ENCODE measurements around the gene BASP1.

Gene BASP1

DNA sequence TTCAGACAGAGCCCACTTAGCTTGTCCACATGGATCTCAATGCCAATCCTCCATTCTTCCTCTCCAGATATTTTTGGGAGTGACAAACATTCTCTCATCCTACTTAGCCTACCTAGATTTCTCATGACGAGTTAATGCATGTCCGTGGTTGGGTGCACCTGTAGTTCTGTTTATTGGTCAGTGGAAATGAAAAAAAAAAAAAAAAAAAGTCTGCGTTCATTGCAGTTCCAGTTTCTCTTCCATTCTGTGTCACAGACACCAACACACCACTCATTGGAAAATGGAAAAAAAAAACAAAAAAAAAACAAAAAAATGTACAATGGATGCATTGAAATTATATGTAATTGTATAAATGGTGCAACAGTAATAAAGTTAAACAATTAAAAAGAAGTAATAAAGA is 59.0 kb downstream of the BASP1 start:
- in situ Hi-C loops (cut with HindIII; ENCODE audit: low pct_unique_long_range_greater_than_20kb, low sequenced_read_pairs) = no loop called here
- DNase-seq (ENCODE audit: low read depth in 1 of 2, low spot score in 1 of 2) = no peak
- TF ChIP-seq JUND (IDR thresholded peaks at IDR 0.05; ENCODE audit: low read depth) = no peak

DNA sequence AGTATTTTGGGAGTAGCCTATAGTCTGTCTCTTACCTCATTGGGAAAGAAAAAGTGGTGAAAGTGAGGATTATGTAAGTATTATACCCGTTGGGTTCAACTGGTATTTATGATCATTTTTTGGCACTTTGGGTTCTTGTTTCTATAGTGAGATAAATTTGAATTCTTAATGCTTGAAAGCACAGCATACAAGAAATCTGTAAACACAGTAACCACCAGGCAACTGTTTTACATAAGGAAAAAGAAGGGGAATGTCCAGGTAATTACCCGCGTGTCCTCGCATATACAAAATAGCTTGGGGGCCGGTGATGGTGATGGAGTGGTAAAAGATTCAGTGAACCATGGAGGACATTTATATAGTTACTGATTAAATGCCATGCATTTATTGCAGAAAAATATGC is 60.5 kb downstream of the BASP1 start:
- TF ChIP-seq JUND (IDR thresholded peaks at IDR 0.05; ENCODE audit: low read depth) = no peak
- in situ Hi-C loops (cut with HindIII; ENCODE audit: low pct_unique_long_range_greater_than_20kb, low sequenced_read_pairs) = no loop called here
- DNase-seq (ENCODE audit: low read depth in 1 of 2, low spot score in 1 of 2) = no peak

DNA sequence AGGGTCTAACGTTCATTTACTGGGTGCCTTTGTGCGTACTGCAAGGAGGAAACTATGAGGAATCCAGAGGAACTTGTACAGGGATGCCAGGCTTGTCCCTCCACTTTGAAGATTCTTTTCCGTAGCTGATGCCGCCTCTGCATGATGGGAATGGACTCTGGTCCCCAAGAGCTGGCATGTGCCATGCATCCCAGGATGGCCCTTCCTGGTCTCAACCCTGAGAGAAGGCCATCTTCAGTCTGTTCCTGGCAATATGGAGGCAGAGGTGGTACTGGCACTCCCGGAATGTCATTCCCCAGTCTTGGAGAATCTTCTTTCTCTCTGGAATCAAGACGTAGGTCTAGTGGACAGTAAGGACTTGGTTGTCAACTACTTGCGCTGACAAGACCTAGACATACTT is 61.5 kb downstream of the BASP1 start:
- in situ Hi-C loops (cut with HindIII; ENCODE audit: low pct_unique_long_range_greater_than_20kb, low sequenced_read_pairs) = no loop called here
- TF ChIP-seq JUND (IDR thresholded peaks at IDR 0.05; ENCODE audit: low read depth) = no peak
- DNase-seq (ENCODE audit: low read depth in 1 of 2, low spot score in 1 of 2) = no peak

DNA sequence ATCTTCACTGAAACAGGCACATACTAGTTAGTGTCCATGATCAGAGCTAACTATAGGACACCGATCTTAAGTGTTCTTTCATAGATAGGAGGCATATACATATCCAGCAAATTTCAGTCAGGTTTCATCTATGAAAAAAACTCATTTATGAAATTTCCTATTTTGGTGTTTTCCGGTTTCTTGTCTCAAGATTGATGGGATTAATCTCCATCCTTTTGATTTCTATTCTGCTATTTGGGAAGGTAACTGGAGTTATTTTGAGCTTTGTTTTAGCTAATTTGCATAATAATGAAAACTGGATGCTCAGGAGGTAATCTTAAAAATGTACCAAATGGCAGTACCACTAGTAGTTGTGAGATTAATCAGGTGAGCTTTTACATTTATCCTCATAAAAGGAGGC is 62.1 kb downstream of the BASP1 start:
- DNase-seq (ENCODE audit: low read depth in 1 of 2, low spot score in 1 of 2) = no peak
- in situ Hi-C loops (cut with HindIII; ENCODE audit: low pct_unique_long_range_greater_than_20kb, low sequenced_read_pairs) = no loop called here
- TF ChIP-seq JUND (IDR thresholded peaks at IDR 0.05; ENCODE audit: low read depth) = no peak

DNA sequence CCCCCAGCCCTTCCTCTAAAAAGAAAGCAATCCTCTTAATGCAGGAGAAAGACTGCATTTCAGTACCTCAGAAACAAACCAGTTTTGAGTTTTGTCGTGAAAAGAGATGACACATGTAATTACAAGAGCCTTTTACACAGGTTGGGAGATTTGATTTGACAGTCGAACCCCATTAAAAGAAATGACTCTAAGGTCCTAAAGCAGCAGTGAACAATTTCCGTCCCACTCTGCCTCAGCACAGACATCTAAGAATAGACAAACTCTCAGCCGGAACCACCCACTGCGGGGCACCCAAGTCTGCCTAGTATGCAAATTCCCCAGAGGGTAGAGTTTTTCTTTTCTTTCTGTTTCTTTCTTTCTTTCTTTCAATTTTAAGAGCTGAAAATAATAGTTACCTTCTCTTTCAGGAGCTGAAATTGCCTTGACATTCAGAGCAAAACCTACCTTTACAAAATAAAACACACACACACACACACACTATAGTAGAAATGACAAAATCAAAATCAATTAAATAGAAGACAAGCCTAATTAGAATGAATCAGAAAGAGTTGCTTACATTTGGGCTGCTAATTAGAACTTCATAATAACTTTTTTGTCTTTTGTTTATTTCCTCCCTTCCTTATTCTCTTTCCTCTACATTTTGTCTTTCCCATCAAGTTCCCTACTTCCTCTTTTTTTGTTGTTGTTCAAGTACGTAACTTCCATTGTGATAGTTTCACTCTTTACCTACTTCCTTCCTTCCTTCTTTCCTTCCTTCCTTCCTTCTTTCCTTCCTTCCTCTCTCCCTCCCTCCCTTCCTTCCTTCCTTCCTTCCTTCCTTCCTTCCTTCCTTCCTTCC is 65.1 kb downstream of the BASP1 start:
- in situ Hi-C loops (cut with HindIII; ENCODE audit: low pct_unique_long_range_greater_than_20kb, low sequenced_read_pairs) = no loop called here
- no peak for DNase-seq (ENCODE audit: low read depth in 1 of 2, low spot score in 1 of 2)
- no peak for TF ChIP-seq JUND (IDR thresholded peaks at IDR 0.05; ENCODE audit: low read depth)

DNA sequence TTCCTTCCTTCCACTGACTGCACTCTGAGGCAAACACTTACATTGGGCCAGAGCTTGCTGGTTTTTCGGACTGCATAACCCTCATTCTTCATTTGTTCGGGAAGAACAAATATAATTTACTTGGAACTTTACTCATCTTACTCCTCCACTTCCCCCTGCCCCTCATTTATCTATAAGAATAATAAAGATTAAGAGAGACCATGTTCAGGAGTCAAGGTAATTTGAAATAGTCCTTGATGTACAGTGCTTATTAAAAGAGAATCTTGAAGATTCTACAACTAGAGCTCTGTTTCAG is 65.6 kb downstream of the BASP1 start:
- TF ChIP-seq JUND (IDR thresholded peaks at IDR 0.05; ENCODE audit: low read depth) = no peak
- no peak for DNase-seq (ENCODE audit: low read depth in 1 of 2, low spot score in 1 of 2)
- in situ Hi-C loops (cut with HindIII; ENCODE audit: low pct_unique_long_range_greater_than_20kb, low sequenced_read_pairs) = no loop called here

DNA sequence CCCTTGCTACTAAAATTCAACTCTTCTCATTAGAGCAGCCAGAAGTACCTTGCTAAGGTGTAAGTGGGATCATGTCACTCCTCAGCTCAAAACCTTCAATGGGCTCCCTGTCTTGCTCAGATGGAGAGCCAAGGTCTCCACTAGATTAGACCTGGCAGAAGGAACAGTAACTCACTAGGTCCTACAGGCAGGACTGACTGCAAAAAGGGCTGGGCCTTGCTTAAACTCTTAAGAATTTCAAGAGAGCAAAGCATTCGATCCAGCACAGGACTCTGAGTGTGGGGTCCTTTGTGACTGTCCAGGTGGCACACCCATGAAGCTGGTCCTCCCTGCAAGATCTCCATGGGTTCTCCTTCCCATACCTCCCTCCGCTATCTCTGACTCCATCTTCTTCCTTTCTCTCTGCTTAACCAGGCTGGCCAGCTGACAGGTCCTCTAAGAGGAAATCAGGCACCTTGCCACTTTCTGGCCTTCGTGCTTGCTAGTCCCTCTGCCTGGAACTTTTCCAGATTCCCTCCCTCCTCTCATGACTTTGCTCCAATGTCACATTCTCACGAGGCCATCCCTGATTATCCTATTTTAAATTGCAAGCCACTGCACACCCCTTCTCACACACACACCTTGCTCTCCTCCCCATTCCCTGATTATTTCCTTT is 70.2 kb downstream of the BASP1 start:
- TF ChIP-seq JUND (IDR thresholded peaks at IDR 0.05; ENCODE audit: low read depth) = no peak
- in situ Hi-C loops (cut with HindIII; ENCODE audit: low pct_unique_long_range_greater_than_20kb, low sequenced_read_pairs) = no loop called here
- DNase-seq (ENCODE audit: low read depth in 1 of 2, low spot score in 1 of 2) = no peak

DNA sequence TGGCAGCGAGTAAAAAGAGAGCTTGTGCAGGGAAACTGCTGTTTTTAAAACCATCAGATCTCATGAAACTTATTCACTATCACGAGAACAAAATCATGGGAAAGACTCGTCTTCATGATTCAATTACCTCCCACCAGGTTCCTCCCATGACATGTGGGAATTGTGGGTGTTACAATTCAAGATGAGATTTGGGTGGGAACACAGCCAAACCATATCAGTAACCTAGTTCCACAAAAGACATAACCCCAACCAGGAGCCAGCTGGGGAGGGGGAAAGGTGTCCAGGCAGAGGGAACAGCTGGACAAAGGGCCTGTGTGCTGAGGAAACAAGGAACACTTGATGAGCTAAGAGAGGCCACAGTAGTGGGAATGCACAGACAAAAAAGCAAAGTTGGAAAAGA is 71.1 kb downstream of the BASP1 start:
- in situ Hi-C loops (cut with HindIII; ENCODE audit: low pct_unique_long_range_greater_than_20kb, low sequenced_read_pairs) = no loop called here
- no peak for TF ChIP-seq JUND (IDR thresholded peaks at IDR 0.05; ENCODE audit: low read depth)
- DNase-seq (ENCODE audit: low read depth in 1 of 2, low spot score in 1 of 2) = no peak

DNA sequence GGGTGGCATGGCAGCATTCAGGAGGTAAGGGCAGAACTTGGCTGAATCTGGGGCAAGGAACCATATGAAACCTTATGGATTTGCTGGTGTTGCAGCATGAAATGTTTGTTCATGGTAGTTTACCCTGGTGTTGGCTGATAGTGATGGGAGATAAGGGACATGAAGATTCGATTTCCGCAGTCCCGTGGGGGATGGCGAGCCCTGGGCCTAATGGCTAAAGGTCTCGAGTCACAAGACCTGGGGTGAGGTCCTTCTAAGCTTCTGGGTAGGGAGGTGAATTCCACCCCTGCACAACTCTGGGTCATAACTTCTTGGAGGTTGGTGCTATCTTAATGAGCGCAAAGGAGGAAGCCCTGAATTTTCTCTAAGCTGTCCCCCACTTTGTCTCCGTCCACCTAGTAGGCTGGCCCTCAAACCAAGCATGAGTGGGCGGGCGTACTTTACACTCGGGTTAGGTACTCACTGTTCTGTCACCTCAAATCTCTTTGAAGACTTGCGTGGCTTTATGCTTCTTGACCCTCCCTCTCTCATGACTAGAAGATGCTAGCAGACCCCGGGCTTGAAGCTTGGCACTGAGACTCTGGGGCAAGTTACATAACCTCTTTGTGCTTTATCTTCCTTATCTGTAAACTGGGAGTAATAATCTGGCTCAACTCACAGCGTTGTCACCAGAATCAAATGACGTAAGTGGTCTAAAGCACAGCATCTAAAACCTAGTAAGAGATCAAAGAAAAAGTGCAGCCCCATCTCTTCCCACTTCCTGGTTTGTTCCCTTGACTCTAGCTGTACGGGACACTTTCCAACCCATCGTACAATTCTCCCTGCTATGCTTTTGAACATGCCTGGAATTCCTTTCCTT is 72.5 kb downstream of the BASP1 start:
- TF ChIP-seq JUND (IDR thresholded peaks at IDR 0.05; ENCODE audit: low read depth) = no peak
- no peak for DNase-seq (ENCODE audit: low read depth in 1 of 2, low spot score in 1 of 2)
- in situ Hi-C loops (cut with HindIII; ENCODE audit: low pct_unique_long_range_greater_than_20kb, low sequenced_read_pairs) = no loop called here

DNA sequence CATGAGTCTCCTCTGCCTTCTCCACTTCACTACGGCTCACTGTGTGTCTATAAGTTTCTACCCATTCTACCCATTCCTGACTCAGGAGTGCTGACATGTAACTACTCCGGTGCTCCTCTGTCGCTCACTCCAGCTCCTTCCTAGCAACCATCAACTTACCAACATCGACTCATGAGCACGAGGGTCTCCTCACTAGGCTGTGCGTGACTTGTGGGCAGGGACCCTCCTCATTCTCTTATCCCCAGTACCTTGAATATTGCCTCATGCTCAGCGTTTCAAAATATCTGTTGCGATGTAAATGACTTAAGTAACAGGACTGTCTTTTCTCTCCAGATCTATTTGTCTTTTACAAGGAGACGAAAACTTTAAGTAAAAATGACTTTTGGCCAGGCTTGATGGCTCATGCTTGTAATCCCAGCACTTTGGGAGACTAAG is 73.1 kb downstream of the BASP1 start:
- TF ChIP-seq JUND (IDR thresholded peaks at IDR 0.05; ENCODE audit: low read depth) = no peak
- in situ Hi-C loops (cut with HindIII; ENCODE audit: low pct_unique_long_range_greater_than_20kb, low sequenced_read_pairs) = no loop called here
- no peak for DNase-seq (ENCODE audit: low read depth in 1 of 2, low spot score in 1 of 2)

DNA sequence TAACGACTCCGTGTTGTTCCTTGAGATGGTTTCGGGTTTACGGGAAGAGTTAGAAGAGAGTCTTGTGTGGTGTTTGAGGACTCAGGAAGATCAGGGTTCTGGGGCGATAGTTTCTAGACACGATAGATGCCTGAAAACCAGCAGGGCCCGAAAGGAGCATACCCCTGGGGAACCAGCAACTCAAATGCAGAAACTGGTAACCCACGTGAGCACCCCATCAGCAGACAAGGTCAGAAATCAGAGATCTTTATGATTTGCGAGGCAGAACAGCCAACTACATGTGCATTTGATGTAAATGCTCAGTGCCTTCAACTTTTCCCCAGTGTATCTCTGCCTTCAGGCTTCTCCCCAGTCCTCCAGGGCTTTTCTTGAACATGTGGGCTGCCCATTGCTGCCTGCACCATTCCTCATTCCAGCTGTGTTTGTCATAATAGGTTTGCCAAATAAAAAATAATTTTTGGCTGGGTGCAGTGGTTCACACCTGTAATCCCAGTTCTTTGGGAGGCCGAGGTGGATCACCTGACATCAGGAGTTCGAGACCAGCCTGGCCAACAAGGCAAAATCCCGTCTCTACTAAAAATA is 75.1 kb downstream of the BASP1 start:
- in situ Hi-C loops (cut with HindIII; ENCODE audit: low pct_unique_long_range_greater_than_20kb, low sequenced_read_pairs) = no loop called here

DNA sequence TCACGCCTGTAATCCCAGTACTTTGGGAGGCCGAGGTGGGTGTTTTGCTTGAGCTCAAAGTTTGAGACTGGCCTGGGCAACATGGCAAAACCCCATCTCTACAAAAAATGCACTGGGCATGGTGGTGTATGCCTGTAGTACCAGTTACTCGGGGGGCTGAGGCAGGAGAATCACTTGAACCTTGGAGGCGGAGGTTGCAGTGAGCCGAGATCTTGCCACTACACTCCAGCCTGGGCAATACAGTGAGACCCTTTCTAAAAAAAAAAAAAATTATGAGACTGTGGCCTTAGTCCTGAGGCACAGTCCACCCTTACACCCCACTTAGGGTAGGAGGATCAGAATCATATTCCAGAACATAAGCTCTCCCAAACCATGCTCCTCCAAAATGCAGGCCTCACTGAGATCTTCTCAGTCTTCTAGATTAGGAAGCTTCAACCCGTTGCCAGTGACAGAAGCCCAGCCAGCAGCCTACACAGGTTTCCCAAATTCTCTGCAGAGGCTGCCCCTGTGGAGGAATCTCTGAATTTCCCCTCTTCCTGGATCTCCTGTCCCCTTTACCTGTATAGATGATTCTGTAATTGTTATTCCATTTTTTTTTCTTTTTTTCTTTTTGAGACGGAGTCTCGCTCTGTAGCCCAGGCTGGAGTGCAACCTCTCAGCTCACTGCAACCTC is 77.3 kb downstream of the BASP1 start:
- DNase-seq (ENCODE audit: low read depth in 1 of 2, low spot score in 1 of 2) = no peak
- in situ Hi-C loops (cut with HindIII; ENCODE audit: low pct_unique_long_range_greater_than_20kb, low sequenced_read_pairs) = no loop called here
- TF ChIP-seq JUND (IDR thresholded peaks at IDR 0.05; ENCODE audit: low read depth) = no peak

More for the DNA sequence above, 75.1 kb downstream of the BASP1 start:
- DNase-seq (ENCODE audit: low read depth in 1 of 2, low spot score in 1 of 2) = no peak
- no peak for TF ChIP-seq JUND (IDR thresholded peaks at IDR 0.05; ENCODE audit: low read depth)

Measured in T47D (cell line).